Lung (tissue), 12 donors: ENCODE measurements around the gene EYS. TPM values are rescaled to one million over a fixed set of nuclear protein-coding genes. Genes with fewer than 3 reads are reported as not detected.

Source experiments
- ATAC-seq: fragments of 200-7000 bp; cut with Tn5 transposase; one replicate; pipeline ENCODE4 v1.9.1; 2020; ENCODE audit warnings: moderate number of reproducible peaks; ENCODE audit not compliant: insufficient read depth, low FRiP score
- DNase-seq, 3 donors: peaks; one replicate each; pipeline ENCODE4 v3.0.0-alpha.2; 2013 to 2017
- H3K27ac ChIP-seq, 2 donors: one replicate each; pipeline ENCODE4 v1.5.1; 2013; ENCODE audit warnings: mild to moderate bottlenecking in 2 of 2, moderate library complexity in 2 of 2, control low read depth in 1 of 2, inconsistent platforms in 1 of 2, low read depth in 1 of 2, low read length in 1 of 2
- H3K27me3 ChIP-seq, 3 donors: one replicate each; pipeline ENCODE4 v1.5.1; 2013; ENCODE audit warnings: low read length in 2 of 3; ENCODE audit not compliant: control insufficient read depth in 3 of 3, insufficient read depth in 3 of 3
- H3K36me3 ChIP-seq, 4 donors: one replicate each; pipeline ENCODE4 v1.5.1; 2013; ENCODE audit warnings: low read length in 4 of 4, mild to moderate bottlenecking in 1 of 4, moderate library complexity in 1 of 4; ENCODE audit not compliant: control insufficient read depth in 4 of 4, insufficient read depth in 4 of 4
- H3K4me1 ChIP-seq, 5 donors: one replicate each; pipeline ENCODE4 v1.5.1; 2013; ENCODE audit warnings: low read length in 5 of 5, mild to moderate bottlenecking in 2 of 5, moderate library complexity in 1 of 5; ENCODE audit not compliant: control insufficient read depth in 5 of 5, insufficient read depth in 5 of 5
- H3K4me3 ChIP-seq: one replicate; pipeline ENCODE4 v1.5.1; 2013; ENCODE audit warnings: mild to moderate bottlenecking, control low read depth, moderate library complexity
- H3K9ac ChIP-seq, 2 donors: one replicate each; pipeline ENCODE4 v1.5.1; 2013; ENCODE audit warnings: low read length in 2 of 2, control low read depth in 1 of 2; ENCODE audit not compliant: insufficient read depth in 1 of 2
- H3K9me3 ChIP-seq, 4 donors: one replicate each; pipeline ENCODE4 v1.5.1; 2013; ENCODE audit warnings: low read length in 3 of 4, mild to moderate bottlenecking in 1 of 4, moderate library complexity in 1 of 4; ENCODE audit not compliant: control insufficient read depth in 4 of 4, insufficient read depth in 3 of 4
- CTCF ChIP-seq: IDR thresholded peaks from 2 replicates; pipeline ENCODE4 v1.5.1; 2012; ENCODE audit warnings: mild to moderate bottlenecking; ENCODE audit errors: control extremely low read depth, extremely low read depth
- WGBS, 2 donors: extraction: QIAGEN DNeasy Blood & Tissue Kit; methylation state at CpG; one replicate each; pipeline ENCODE4 v1.1.7; 2013; 5-methylcytosine and 5-hydroxymethylcytosine counted together
- polyA plus RNA-seq, 2 donors: library from polyadenylated mRNA; stranded (reverse); fragments of 200-250 nt; gene quantifications; one replicate each; pipeline ENCODE4 v1.2.1, GENCODE V29; 2013
- total RNA-seq, 2 donors: library from RNA; depleted of rRNA in 1 of 2; stranded (reverse); fragments of >200 nt in 1 of 2; gene quantifications; one replicate each; pipeline ENCODE4 v1.2.1, GENCODE V29; 2014 to 2021
- donor health status: control.
- donor health status: control.
- donor health status: Bipolar disorder and iron deficiency.
- donor health status: healthy.
- donor health status: DM: yes; HTN: yes; CAD: no.

EYS gene
- total and polyA plus RNA-seq, 4 donors = 0.06 to 0.34 (median 0.12) TPM

- H3K4me3 ChIP-seq = no peak overlapping the region
- no peak overlapping the region for H3K9ac ChIP-seq
- peaks cover 0 to 10% (median 6%) of the 10 kb centered on the region in 4 donors for H3K9me3 ChIP-seq
- no peak for DNase-seq
- no peak for ATAC-seq
- no peaks in the 10 kb centered on the region for H3K36me3 ChIP-seq
- 83 to 88% methylated on average over 3 of the region's 3 CpGs for WGBS, 2 donors
- no peak for TF ChIP-seq CTCF
- no peak overlapping the region for H3K27ac ChIP-seq
- H3K27me3 ChIP-seq = no peaks in the 10 kb centered on the region
- peaks cover 0 to 2% (median 0%) of the 10 kb centered on the region in 5 donors for H3K4me1 ChIP-seq
Measured at GRCh38 chr6:64691064-64691463, 1016.0 kb downstream of the EYS start.

GRCh38 chr6:64685401-64685800 is 1021.6 kb downstream of the EYS start:
- DNase-seq = no peak
- no peaks in the 10 kb centered on the region for H3K9me3 ChIP-seq
- H3K4me3 ChIP-seq = no peak overlapping the region
- no peaks in the 10 kb centered on the region for H3K36me3 ChIP-seq
- WGBS, 2 donors = 51 to 54% methylated on average over 2 of the region's 2 CpGs
- H3K4me1 ChIP-seq = no peaks in the 10 kb centered on the region
- H3K9ac ChIP-seq = no peak overlapping the region
- ATAC-seq = no peak
- no peaks in the 10 kb centered on the region for H3K27me3 ChIP-seq
- H3K27ac ChIP-seq = no peak overlapping the region
- TF ChIP-seq CTCF = no peak

GRCh38 chr6:64683682-64684081 is 1023.3 kb downstream of the EYS start:
- H3K27ac ChIP-seq = no peak overlapping the region
- WGBS, 2 donors = 48 to 68% methylated on average over 8 of the region's 8 CpGs
- no peak overlapping the region for H3K4me3 ChIP-seq
- H3K9ac ChIP-seq = no peak overlapping the region
- H3K4me1 ChIP-seq = no peaks in the 10 kb centered on the region
- no peaks in the 10 kb centered on the region for H3K9me3 ChIP-seq
- no peaks in the 10 kb centered on the region for H3K36me3 ChIP-seq
- H3K27me3 ChIP-seq = no peaks in the 10 kb centered on the region
- ATAC-seq (no peak), DNase-seq (no peak)
- TF ChIP-seq CTCF = no peak
